KMS-11 (cell line): ENCODE measurements around the gene SLC9A9.

Experiments
- H2AFZ ChIP-seq: fragments of 200-600 bp; sonication (generic); 2 replicates; pipeline ENCODE4 v1.6.1; 2016; ENCODE audit warnings: antibody characterized with exemption, mixed run types, low read depth
- H3K27ac ChIP-seq: fragments of 200-600 bp; sonication (generic); 2 replicates; pipeline ENCODE4 v1.6.1; 2016; ENCODE audit warnings: mild to moderate bottlenecking, mixed run types
- H3K27me3 ChIP-seq: fragments of 200-600 bp; sonication (generic); 2 replicates; pipeline ENCODE4 v1.6.1; 2017; ENCODE audit warnings: mild to moderate bottlenecking, low read depth, mixed run types, moderate library complexity; ENCODE audit not compliant: insufficient read depth
- H3K36me3 ChIP-seq: fragments of 200-600 bp; sonication (generic); 2 replicates; pipeline ENCODE4 v1.6.1; 2017; ENCODE audit warnings: mild to moderate bottlenecking, mixed run types; ENCODE audit not compliant: insufficient read depth
- H3K4me1 ChIP-seq: fragments of 200-600 bp; sonication (generic); 2 replicates; pipeline ENCODE4 v1.6.1; 2016; ENCODE audit warnings: mild to moderate bottlenecking, low read depth, mixed run types; ENCODE audit not compliant: poor library complexity, severe bottlenecking
- H3K4me2 ChIP-seq: fragments of 200-600 bp; sonication (generic); 2 replicates; pipeline ENCODE4 v1.7.0; 2016; ENCODE audit warnings: mild to moderate bottlenecking, mixed run types
- H3K4me3 ChIP-seq: fragments of 200-600 bp; sonication (generic); IDR thresholded peaks from 2 replicates; pipeline ENCODE4 v1.6.1; 2017; ENCODE audit warnings: low read depth, low read length, mixed read lengths; ENCODE audit not compliant: insufficient read depth
- H3K79me2 ChIP-seq: fragments of 200-600 bp; sonication (generic); 2 replicates; pipeline ENCODE4 v1.6.1; 2016; ENCODE audit warnings: low read depth, mixed run types; ENCODE audit not compliant: insufficient read depth
- H3K9ac ChIP-seq: fragments of 200-600 bp; sonication (generic); 2 replicates; pipeline ENCODE4 v1.6.1; 2016; ENCODE audit warnings: mild to moderate bottlenecking, mixed run types
- H4K20me1 ChIP-seq: fragments of 200-600 bp; sonication (generic); 2 replicates; pipeline ENCODE4 v1.6.1; 2016; ENCODE audit warnings: mild to moderate bottlenecking, mixed run types; ENCODE audit not compliant: insufficient read depth
- TF ChIP-seq, protein P1 (sequence below): fragments of 200-600 bp; sonication (generic); conservative IDR thresholded peaks from 2 replicates; pipeline ENCODE4 v1.6.1; 2017; ENCODE audit warnings: low read depth, mild to moderate bottlenecking, antibody characterized with exemption, low read length, moderate library complexity, mixed read lengths

The SLC9A9 gene

GRCh38 chr3:143619231-143619630 lies 229.0 kb downstream of the SLC9A9 start:
- Histone ChIP-seq H3K27me3 (no peaks in the 10 kb centered on the region), H3K4me1 (no peaks in the 10 kb centered on the region), H2AFZ (no peak overlapping the region), H3K4me2 (no peak overlapping the region), H3K79me2 (no peaks in the 10 kb centered on the region), H3K4me3 (no peak overlapping the region), H3K36me3 (no peaks in the 10 kb centered on the region), H3K9ac (no peak overlapping the region), H4K20me1 (no peaks in the 10 kb centered on the region), H3K27ac (no peak overlapping the region)
- TF ChIP-seq, protein P1, sequence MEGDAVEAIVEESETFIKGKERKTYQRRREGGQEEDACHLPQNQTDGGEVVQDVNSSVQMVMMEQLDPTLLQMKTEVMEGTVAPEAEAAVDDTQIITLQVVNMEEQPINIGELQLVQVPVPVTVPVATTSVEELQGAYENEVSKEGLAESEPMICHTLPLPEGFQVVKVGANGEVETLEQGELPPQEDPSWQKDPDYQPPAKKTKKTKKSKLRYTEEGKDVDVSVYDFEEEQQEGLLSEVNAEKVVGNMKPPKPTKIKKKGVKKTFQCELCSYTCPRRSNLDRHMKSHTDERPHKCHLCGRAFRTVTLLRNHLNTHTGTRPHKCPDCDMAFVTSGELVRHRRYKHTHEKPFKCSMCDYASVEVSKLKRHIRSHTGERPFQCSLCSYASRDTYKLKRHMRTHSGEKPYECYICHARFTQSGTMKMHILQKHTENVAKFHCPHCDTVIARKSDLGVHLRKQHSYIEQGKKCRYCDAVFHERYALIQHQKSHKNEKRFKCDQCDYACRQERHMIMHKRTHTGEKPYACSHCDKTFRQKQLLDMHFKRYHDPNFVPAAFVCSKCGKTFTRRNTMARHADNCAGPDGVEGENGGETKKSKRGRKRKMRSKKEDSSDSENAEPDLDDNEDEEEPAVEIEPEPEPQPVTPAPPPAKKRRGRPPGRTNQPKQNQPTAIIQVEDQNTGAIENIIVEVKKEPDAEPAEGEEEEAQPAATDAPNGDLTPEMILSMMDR = no peak

DNA sequence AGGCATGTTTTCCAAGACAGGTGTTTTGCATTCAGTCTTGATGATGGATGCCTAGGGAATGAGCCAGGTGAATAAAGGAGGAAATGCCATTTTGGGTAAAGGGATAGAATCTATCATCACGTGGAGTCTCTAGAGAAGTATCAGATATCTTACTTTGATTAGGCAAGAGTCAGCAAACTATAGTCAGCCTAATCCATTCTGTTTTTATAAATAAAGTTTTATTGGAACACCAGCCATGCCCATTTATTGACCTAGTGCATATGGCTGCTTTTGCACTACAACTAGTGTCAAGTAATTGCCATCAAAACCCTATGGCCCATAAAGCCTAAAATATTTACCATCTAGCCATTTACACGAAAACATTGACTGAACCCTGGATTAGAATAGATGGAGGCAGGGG lies 231.2 kb downstream of the SLC9A9 start:
- Histone ChIP-seq H3K79me2 (no peaks in the 10 kb centered on the region), H3K4me2 (no peak overlapping the region), H3K36me3 (no peaks in the 10 kb centered on the region), H4K20me1 (no peaks in the 10 kb centered on the region), H3K9ac (no peak overlapping the region), H2AFZ (no peak overlapping the region), H3K27ac (no peak overlapping the region), H3K4me3 (no peak overlapping the region), H3K4me1 (no peaks in the 10 kb centered on the region), H3K27me3 (no peaks in the 10 kb centered on the region)
- TF ChIP-seq, protein P1 = no peak

DNA sequence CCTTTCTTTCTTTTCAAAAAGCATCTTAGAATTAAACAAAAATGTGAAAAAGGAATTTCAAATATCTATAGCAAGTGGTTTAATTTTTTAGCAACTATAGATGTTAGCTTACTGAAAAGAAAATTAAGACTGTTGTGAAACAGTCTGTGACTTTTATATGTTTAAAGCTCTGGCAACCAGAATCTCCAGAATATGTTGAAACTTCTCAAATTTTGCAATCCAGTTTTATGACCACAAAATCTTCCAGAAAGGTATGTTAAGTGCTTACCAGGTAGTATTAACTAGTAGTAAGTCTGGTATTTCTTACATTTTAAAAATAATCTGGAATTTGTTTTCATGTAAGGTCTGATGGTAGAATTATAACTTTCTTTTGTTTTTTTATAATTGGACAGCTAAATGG lies 235.0 kb downstream of the SLC9A9 start:
- TF ChIP-seq, protein P1 = no peak
- Histone ChIP-seq H3K4me3 (no peak overlapping the region), H3K79me2 (no peaks in the 10 kb centered on the region), H2AFZ (no peak overlapping the region), H3K4me2 (no peak overlapping the region), H3K4me1 (no peaks in the 10 kb centered on the region), H3K27ac (no peak overlapping the region), H4K20me1 (no peaks in the 10 kb centered on the region), H3K9ac (no peak overlapping the region), H3K27me3 (no peaks in the 10 kb centered on the region), H3K36me3 (no peaks in the 10 kb centered on the region)

DNA sequence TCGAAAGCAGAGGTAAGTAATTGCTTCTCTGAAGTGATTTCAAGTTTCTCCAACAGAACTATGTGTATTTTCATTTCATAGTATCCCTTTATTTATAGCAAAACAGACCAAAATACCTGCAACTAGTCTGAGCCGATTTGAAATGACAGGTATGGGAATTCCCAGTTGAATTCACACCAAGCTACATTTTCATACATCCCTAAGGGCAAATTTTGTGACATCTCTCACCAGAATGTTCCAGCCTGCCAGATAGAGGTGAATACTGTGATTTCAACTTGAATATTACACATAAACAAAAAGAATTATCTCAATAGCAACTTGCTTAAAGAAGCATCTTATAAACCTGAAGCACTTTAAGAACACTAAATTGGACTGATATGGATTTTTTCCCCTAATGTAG lies 235.7 kb downstream of the SLC9A9 start:
- TF ChIP-seq, protein P1 = no peak
- Histone ChIP-seq H3K4me2 (no peak overlapping the region), H3K79me2 (no peaks in the 10 kb centered on the region), H3K27me3 (no peaks in the 10 kb centered on the region), H3K36me3 (no peaks in the 10 kb centered on the region), H3K4me3 (no peak overlapping the region), H2AFZ (no peak overlapping the region), H3K4me1 (no peaks in the 10 kb centered on the region), H4K20me1 (no peaks in the 10 kb centered on the region), H3K9ac (no peak overlapping the region), H3K27ac (no peak overlapping the region)
